ENCODE results near the gene MRPS35.

DNA sequence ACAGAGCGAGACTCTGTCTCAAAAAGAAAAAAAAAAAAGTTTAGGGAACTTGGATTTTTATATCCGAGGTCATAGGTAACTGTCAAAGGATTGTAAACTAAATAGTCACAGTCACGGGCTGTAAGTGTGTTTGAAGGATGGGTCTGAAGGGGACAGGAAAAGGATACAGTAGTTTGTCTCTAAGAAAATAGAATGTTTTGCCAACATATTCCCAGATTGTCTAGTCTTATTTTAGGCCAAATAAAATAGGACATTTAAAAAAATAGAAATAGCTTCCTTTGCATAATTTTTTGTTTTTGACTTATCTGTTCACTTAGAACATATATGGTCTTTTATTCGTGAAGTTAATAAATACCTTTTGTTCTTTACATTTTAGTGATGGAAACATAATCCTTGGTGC, 38.6 kb upstream of the MRPS35 start:
- no peak for TF ChIP-seq POLR2AphosphoS5 (IDR thresholded peaks at IDR 0.05)
- no peak for TF ChIP-seq POLR2A (IDR thresholded peaks at IDR 0.05; ENCODE audit: low read depth)
